ENCODE measurements around the gene BICC1. TPM values are rescaled to one million over a fixed set of nuclear protein-coding genes. Genes with fewer than 3 reads are reported as not detected.

Gene BICC1
- polyA plus RNA-seq, 5 donors = 27.2 to 43.9 (median 37.5) TPM

DNA sequence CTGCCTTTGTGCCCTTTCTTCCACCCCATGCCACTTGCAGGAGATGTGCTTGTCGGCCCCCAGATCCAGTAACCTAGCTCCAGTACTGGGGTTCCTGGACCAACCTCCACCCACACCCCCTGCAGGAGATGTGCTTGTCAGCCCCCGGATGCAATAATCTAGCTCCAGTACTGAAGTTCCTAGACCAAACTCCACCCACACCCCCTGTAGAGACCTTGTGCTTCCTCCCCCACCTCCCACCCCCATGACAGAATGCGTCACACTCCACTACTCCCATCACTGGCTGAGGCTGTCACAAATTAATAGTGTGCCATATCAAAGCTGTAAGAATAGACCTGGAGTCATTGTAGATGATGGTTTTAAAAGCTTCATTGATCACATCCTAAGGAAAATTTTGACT is 185.0 kb downstream of the BICC1 start:
- DNase-seq = no peak

DNA sequence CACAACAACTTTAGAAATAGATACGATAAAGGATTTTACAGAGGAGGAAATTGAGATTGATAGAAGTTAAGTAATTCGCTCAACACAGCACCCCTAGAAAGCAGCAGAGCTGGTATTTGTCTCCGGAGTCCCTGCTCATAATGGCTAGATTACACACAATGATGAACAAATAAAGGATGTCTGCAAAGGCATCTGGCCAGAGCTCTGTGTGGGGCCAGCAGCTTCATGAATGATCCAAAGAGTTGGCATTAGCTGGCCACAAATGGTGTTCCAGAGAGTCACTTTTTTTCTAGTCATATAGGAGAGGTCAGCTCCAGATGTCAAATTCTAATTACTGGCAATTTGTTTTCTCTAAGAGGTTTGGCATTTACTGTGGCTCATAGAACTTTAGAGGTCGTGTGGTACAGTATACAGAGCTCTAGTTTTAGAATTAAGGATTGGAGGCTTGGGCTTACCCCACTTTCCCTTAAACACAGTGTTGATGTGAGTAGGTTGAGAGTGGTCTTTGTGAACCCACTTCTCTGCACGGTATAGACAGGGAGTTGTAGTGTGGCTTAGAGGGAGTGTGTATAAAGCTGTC is 186.2 kb downstream of the BICC1 start:
- no peak for DNase-seq

DNA sequence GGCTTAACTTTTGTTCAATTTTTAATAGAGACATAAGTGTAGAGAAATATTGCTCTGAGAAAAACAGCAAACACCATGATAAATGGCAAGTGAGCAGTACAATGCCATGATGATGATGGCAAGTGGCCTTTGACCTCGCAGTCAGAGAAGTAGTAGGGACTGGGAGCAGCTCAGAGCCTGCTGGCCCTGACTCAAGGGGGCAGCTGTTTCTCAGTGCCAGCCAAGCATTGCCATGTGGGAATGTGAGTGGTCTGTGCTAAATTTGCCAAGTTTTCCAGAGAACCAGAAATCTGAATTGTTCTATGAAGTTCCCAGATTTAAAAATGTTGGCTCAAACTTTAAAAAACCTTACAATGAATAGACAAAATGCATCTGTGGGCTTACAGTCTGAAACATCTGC is 187.9 kb downstream of the BICC1 start:
- DNase-seq = no peak

DNA sequence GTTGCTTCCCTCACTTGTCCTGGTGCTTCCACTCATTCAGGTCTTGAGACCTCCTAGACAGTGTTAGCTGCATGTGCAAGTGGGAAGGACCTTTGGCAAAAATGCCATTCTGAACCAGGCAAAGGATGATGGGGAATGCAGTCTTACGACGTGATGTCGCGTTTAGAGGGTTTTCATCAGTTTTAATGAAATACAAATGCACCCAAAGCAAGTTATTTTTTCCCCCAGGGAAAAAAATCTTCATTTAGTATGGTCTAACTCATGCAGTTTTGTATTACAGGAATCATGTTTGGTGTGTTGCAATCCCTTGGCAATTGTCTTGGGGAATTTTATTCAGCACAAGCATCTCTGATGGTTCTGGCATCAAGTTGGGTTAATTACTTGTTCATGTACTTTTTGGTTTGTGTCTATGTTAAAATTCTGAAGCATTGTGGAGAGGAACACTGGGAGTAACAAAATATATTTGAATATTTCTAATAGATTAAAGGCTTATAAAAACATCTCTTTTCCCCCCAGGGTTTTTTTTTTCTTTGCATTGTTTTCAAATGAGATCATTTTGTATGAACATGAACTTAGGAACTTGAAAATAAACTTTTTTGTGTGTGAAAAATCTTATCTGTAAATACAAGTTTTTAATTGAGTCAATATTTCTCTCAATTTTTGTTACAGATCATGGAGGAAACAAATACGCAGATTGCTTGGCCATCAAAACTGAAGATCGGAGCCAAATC is 188.9 kb downstream of the BICC1 start:
- DNase-seq = peak; percentile 79 to 88

DNA sequence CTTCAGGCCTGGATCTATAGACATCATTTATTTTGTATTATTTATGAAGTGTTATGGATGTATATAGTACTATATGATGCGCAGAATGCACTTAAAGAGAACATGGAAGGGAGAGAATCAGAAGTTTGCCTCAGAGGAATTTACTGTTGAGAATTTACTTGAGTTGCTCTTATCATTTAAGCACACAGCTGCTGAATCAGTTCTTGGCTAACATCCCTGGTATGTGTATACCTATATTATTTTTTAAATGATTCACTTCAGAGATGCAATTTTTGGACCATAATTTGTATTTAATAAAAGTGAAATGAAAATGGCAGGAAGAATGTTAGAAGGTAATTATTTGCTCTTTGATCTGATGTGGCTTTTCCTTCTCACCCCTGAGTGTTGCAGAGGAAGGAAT is 191.6 kb downstream of the BICC1 start:
- DNase-seq = no peak

DNA sequence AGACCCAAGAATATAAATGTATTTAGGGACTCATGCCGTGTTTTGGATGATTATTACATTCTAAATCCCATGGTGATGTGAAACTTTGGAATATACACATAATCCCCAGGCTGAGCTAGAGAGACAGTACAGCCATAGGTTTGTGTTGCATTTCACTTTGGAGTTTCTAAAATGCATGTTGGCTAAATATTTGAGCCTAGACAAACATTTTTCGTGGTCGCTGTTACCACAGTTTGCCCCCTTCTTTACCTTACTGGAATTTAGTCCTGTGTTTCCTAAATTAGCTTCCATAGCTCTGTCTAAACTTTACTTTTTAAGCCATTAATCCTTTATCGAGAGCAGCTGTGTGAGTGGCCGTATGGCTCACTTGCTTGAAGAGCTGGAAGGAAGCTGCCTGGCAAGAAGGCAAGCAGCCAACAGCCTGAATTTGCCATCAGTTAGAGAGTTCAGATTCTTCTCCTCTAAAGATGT is 192.0 kb downstream of the BICC1 start:
- no peak for DNase-seq

DNA sequence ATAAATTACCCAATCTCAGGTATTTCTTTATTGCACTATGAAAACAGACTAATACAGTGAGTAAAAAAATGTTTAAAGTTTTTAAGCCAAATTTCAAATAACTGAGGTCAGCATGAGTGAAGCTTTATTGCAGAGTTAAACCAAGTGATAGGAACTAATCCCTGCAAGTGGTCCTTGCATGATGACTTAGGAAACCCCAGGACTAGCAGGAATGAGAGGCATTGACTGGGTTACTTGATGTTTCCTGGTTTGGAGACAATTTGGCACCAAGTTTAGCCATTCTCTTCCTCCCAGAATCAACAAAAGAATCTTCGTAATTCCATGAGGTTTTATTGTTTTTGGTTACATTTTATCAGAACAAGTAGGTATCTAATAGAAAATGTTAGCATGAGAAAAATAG is 194.2 kb downstream of the BICC1 start:
- DNase-seq = no peak

DNA sequence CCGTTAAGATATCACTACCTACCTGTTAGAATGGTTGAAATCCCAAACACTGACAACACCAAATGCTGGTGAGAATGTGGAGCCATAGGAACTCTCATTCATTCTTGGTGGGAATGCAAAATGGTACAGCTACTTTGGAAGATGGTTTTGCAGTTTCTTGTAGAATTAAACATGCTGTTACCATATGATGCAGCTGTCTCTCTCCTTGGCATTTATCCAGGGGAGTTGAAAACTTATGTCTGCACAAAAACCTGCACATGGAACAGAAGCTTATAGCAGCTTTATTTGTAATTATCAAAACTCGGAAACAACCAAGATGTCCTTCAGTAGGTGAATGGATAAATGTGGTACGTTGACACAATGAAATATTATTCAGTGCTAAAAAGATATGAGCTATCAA is 199.5 kb downstream of the BICC1 start:
- DNase-seq = no peak

DNA sequence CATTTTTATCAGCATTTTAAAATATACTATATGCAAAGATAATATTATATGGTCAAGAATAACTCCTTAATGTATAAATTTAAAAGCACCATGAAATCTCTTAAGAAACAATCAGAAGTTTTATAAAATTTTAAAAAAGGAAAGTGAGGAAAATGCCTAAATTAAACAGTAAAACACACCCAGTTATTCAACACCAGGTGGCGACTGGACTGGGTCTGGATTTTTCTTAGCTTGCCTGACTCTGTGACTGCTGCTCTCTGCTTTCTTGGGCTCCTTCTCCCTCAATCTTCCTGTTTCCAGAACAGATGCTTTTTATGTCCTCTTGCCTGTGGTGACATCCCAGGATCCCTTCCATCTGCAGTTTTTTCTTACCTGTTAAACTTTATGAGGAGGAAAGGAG is 200.3 kb downstream of the BICC1 start:
- DNase-seq = no peak

DNA sequence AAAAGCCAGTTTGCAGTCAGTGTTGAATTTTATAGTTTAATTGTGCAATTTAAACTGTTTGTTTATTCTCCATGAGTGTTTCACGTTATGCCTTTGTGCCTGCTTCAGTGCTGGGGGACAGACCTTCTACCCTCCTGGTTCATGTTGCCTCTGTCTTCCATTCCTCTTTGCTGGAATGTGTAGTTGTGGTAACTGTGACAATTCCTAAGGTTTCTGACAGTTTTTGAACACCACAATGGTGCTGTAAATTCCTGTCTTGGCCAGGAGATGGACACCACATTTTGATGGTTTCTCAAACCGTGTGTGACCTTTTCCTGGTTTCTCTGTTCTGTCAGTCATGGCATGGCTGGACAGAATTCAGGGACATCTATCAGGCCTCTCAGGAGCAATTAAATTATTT is 201.7 kb downstream of the BICC1 start:
- no peak for DNase-seq

DNA sequence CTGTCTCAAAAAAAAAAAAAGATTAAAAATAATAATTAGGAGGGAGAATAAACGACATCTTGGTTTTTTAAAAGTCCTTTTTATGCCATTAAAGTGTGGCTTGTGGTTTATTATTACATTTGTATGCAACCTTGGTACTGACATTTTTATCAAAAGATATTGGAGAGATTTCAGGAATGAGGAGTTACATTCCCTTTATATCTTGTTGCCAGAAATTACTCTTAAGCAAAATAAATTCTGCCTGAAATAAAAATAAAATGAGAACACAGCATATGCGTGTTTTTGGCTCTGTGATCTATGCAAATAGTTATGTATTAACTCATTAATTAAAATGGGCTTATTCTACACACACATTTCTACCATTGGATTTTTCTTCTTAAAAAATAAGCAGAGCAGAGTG is 202.4 kb downstream of the BICC1 start:
- no peak for DNase-seq

DNA sequence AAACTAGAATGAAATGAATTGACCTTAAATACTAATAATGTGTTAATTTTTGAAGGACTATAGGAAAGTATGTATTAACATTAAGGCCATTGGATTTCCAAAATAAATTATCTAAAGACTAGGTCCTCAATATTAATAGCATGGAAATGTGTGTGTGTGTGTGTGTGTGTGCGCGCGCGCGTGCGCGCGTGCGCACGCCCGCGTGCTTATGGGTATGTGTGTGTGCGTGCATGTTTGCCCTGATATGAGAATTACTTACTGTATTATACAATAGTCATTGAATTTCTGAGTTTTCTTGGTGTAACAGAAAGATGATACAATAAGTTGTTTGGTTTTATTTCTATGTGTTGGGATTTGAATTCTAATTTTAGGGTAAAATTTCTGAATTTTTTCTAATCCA is 205.9 kb downstream of the BICC1 start:
- no peak for DNase-seq

DNA sequence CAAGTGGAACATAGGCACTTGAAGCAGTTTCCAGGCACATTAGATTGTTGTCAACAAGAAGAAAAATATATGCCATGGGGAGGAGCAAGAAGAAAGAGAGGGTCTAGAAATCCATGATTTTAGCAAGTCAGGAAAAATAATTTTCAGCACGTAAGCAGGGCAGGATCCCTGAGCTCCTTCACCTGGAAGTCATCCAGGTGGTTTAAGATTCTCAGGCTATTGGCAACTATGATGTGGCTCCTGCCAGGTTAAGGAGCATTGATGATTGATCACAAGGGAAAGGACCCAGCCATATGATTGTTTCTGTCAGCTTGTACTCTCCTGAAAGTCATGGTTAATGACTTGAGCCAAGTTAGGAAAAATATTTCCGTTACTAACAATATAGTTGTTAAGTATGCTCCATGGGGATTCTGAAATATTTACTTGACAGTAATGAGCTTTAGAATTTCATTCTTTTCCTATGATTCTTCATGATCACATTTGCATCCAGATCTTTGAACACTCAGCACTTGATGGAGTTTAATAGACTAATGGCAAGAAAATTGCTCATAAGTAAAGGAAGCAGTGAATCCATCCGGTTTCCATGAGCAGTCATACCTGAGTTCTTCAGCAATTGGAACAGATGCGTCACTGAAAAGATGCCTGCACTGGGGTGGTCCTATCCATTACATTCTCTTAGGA is 209.1 kb downstream of the BICC1 start:
- no peak for DNase-seq

DNA sequence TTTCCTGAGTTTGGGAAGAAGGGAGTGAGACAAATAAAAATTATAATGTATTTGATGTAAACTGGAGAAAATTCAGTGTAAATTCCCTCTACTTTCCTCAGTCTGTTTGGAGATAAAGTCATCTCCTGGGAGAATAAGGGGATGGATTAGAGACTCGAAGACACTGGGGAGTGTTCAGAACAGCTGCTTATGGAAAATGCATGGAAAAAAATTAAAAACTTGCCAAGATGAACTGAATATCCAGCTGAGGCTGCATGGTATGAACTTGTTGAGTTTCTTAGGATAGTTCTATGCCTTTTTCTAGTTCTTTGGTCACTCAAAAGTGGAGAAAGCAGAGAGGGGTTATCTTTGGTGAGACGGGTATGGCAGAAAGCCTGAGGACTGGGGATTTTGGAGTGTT is 210.5 kb downstream of the BICC1 start:
- DNase-seq = no peak

DNA sequence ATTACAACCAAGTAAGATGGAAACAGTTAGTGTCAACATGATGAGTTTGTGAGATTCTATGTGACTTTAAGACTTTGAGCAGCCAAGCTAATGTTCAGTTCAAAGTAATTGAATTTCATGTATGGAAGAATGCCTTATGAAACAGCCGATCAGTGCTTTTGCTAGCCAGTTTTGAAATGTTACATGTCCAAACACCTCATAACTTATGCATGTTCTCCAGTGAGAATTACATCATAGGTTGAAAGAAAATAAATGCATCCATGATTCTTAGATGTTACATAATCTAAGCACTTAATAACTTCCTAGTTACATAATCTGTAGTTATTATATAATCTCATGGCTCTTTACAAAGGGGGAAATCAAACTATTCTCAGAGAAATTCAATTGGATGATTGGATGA is 211.3 kb downstream of the BICC1 start:
- DNase-seq = peak; percentile 42 to 44

DNA sequence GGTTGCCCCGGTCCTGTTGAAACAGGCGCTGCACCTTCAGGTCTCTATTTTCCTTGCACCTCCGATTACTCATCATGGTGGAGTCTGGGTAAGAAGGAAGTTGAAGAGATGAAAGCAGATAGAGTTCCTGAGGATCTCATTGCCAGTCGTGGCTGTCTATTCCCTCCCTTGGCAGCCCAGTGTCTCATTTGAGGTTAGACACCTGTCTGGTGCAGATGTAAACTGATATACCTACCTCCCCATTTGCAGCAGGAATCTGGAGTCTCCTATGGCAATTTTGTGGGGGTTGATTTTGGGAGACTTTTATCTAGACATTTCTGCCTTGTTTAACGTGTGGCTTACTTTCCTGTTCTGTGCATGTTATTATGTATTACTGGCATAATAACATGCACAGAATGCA is 212.1 kb downstream of the BICC1 start:
- no peak for DNase-seq

DNA sequence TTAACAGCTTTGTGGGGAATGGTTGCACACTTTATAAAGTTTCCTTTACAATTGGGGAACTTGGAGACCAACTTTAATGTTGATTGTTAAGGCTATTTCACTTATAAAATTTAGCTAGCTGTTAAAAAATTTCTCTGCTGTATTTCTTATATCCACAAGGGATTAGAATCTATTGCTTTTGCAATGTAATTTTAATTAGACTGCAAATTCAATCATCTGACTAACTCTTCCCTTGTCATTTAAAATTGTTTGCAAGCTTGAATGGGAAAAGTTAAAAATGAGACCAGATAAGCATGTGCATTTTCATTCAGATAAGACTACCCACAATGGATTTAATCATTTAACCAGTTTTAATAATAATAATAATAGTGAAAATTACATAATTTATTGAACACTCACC is 213.2 kb downstream of the BICC1 start:
- no peak for DNase-seq

DNA sequence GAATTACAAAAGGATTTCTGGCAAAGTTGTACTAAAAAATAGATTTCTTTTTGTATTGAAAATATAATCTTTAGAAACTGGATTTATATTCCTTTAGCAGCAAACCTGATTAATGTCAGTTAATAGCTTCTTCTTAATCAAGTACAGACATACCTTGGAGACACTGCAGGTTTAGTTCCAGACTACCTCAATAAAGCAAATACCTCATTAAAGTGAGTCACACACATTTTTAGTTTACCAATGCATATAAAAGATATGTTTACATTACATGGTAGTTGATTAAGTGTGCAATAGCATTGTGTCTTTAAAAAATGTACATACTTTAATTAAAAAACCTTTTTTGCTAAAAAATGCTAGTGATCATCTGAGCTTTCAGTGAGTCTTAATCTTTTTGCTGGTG is 215.0 kb downstream of the BICC1 start:
- no peak for DNase-seq

DNA sequence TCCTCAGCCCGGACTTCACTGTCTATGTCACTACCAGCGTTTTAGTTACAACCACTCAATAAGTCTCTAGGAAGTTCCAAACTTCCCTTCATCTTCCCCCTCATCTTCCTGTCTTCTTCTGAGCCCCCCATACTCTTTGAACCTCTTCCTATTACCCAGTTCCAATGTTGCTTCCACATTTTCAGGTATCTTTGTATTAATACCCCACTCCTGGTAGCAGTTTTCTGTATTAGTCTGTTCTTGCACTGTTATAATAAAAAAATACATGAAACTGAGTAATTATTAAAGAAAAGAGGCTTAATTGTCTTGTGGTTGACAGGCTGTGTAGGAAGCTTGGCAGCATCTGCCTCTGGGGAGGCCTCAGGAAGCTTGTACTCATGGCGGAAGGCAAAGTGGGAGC is 218.6 kb downstream of the BICC1 start:
- DNase-seq = no peak

DNA sequence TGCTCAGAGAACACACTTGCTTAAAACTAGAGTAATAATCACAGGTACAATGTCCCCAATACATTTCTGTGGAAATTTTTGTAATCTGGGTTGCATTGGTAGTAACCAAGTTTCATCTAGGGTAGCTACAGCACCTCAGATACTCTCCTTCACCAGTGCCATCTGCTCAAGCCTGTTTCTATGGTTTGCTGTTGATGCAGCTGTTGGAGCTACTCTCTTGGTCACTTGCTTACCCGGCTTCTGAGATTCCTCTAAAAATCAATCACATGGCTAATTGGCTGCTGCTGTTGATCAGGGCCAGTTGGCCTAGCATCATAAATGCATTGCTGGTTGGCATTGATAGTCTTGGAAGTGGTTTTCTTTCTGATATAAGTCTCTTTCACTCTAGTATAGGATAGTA is 220.8 kb downstream of the BICC1 start:
- DNase-seq = no peak

DNA sequence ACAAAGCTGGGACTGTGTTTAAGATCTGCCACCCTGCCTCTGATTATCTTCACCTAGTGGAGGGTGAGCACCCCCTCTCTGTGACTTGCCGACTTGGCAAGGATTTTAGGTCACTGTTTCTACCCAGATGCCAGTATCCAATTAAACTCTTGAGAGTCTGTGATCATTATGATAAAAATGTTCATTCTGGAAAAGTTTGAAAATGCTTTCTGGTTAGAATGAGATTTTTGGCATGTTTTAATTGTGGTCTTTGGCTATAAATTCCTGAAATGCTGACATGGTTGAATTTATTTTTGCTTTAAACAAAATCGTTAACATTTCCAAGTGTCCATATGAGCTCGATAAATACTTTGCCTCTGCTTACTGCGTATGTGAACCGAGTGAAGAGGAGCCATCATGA is 221.4 kb downstream of the BICC1 start:
- DNase-seq = no peak

DNA sequence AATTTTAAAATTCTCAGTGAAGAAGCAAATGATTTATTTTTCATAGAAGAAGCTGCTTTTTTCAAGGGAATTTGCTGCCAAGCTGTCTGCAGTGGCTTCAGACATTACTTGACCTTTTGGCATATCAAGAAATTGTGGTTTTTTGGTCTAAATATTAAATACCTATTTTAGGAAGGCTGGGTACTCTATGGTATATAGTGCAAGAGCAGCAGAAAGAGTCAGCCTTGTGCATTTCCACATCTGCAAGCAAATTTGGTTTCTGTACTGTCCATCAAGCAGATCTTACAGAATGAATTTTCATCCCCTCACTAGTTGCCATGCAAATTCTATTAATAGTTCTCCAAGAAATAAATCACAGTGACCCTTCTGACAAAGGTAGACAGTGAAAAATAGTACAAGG is 222.0 kb downstream of the BICC1 start:
- no peak for DNase-seq

DNA sequence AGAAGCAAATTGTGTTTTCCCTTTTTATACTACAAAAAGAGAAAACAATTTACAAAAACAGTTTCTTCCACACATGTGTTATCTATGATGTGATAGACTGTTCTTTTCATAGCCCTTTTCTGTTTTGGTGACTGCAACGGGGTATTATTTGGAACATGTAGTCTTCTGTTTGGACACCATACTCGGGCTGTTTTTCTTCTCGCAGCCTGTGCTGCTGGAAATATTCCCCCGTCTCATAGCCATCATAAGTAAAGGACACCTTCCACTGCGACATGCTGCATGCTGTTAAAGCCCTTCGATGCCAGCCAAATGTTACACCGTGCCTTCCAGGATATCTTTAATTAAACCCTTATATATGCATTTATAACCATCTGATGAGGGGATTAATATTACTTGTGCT is 222.4 kb downstream of the BICC1 start:
- no peak for DNase-seq
